Subcutaneous adipose tissue (tissue), 4 donors: ENCODE data around the gene RHAG. TPM values are rescaled to one million over a fixed set of nuclear protein-coding genes. Genes with fewer than 3 reads are reported as not detected.

Source experiments
- CTCF ChIP-seq: fragments of 450-650 bp; IDR thresholded peaks from one replicate; pipeline ENCODE4 v1.5.1; 2016; ENCODE audit warnings: low read depth, mild to moderate bottlenecking, control low read depth, antibody characterized with exemption, moderate library complexity
- total RNA-seq, 4 donors: library from RNA; depleted of rRNA; stranded (reverse); fragments of >200 nt; gene quantifications; one replicate each; pipeline ENCODE4 v1.1.0, GENCODE V29; 2016

The RHAG gene
- total RNA-seq, 4 donors from 2014 or later, result not detected

- no peak for TF ChIP-seq CTCF
These were observed 27.4 kb downstream of the RHAG start for GRCh38 chr6:49609285-49609684.

GRCh38 chr6:49607391-49607982 lies 29.2 kb downstream of the RHAG start:
- no peak for TF ChIP-seq CTCF

GRCh38 chr6:49606721-49607390 lies 29.8 kb downstream of the RHAG start:
- TF ChIP-seq CTCF, result no peak

GRCh38 chr6:49582529-49582928 lies 54.1 kb downstream of the RHAG start:
- TF ChIP-seq CTCF, result no peak

- TF ChIP-seq CTCF, result no peak
These were observed 57.0 kb downstream of the RHAG start for GRCh38 chr6:49579649-49580048.

- no peak for TF ChIP-seq CTCF
These were observed 60.0 kb downstream of the RHAG start for GRCh38 chr6:49576618-49577017.

GRCh38 chr6:49570474-49571079 lies 66.1 kb downstream of the RHAG start:
- no peak for TF ChIP-seq CTCF
